HUES64 (cell line): Measurements from ENCODE around the gene KCNQ1.

Source experiments
- H3K27ac ChIP-seq: 2 replicates; pipeline ENCODE4 v1.7.0; 2013; ENCODE audit warnings: low read depth, low read length, inconsistent platforms
- H3K27me3 ChIP-seq: 2 replicates; pipeline ENCODE4 v1.6.1; 2013; ENCODE audit warnings: mild to moderate bottlenecking, low read length; ENCODE audit not compliant: insufficient read depth
- H3K36me3 ChIP-seq: 2 replicates; pipeline ENCODE4 v1.6.1; 2013; ENCODE audit warnings: mild to moderate bottlenecking, low read length; ENCODE audit not compliant: insufficient read depth
- H3K4me1 ChIP-seq: 2 replicates; pipeline ENCODE4 v1.6.1; 2013; ENCODE audit warnings: mild to moderate bottlenecking, low read length, moderate library complexity; ENCODE audit not compliant: insufficient read depth
- H3K4me3 ChIP-seq: 2 replicates; pipeline ENCODE4 v1.5.1; 2013; ENCODE audit warnings: mild to moderate bottlenecking, low read length, moderate library complexity
- H3K9ac ChIP-seq: 2 replicates; pipeline ENCODE4 v1.6.1; 2013; ENCODE audit warnings: mild to moderate bottlenecking, low read depth, low read length
- H3K9me3 ChIP-seq: 2 replicates; pipeline ENCODE4 v1.6.1; 2013; ENCODE audit warnings: low read depth, low read length; ENCODE audit not compliant: insufficient read depth
- WGBS: fragments of 150-250, 120-280 bp; methylation state at CpG from one replicate; pipeline ENCODE4 v1.1.7; 2013; ENCODE audit warnings: missing lambda C conversion rate; 5-methylcytosine and 5-hydroxymethylcytosine counted together

The KCNQ1 gene

GRCh38 chr11:2802389-2803185 is 357.8 kb downstream of the KCNQ1 start:
- H3K9me3 ChIP-seq = no peaks in the 10 kb centered on the region
- no peak overlapping the region for H3K9ac ChIP-seq
- peaks cover 19% of the 10 kb centered on the region for H3K27me3 ChIP-seq
- H3K27ac ChIP-seq = no peak overlapping the region
- no peaks in the 10 kb centered on the region for H3K36me3 ChIP-seq
- H3K4me3 ChIP-seq = no peak overlapping the region
- 91% methylated on average over 18 of the region's 18 CpGs for WGBS
- H3K4me1 ChIP-seq = no peaks in the 10 kb centered on the region

GRCh38 chr11:2803186-2804091 is 358.6 kb downstream of the KCNQ1 start:
- Histone ChIP-seq H3K9ac (no peak overlapping the region), H3K4me3 (no peak overlapping the region), H3K9me3 (no peaks in the 10 kb centered on the region), H3K4me1 (no peaks in the 10 kb centered on the region), H3K27me3 (peaks cover 16% of the 10 kb centered on the region; the same call in 1 of the 2 replicates), H3K27ac (no peak overlapping the region), H3K36me3 (no peaks in the 10 kb centered on the region)
- WGBS = 89% methylated on average over 20 of the region's 20 CpGs

- no peak overlapping the region for H3K9ac ChIP-seq
Observed at GRCh38 chr11:2804189-2804588, 359.4 kb downstream of the KCNQ1 start.

DNA sequence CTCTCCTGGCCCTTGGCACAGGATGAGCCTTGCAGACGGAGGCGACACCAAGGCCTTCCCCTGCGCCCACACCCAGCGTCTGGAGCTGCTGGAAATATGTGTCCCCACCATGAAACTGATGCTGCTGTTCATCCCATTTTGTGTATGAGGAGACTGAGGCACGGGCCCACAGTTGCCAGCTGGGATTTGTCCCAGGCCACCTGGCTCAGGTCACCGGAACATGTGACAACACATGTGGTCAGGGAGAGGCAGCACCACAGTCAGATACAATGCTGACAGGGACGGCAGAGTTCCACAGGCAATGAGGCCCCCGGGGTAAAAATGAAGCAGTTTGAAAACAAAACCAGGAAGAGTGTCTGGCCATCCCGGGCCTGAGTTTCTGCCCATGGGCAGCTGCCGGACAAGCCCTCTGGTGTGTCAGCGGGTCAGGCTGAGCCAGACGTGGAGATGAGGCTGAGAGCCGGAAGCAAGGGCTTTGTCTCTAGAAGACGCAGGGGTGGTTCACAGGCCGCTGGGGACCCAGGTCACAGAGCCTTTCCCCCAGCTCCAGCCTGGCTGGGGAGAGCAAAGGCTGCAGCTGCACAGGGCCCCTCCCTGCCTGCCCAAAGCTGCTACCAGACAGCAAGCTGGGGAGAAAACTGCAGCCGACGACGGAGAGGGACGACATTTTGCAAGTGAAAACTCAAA is 360.0 kb downstream of the KCNQ1 start:
- Histone ChIP-seq H3K9me3 (no peaks in the 10 kb centered on the region), H3K27ac (no peak overlapping the region), H3K4me3 (no peak overlapping the region), H3K4me1 (no peaks in the 10 kb centered on the region), H3K9ac (no peak overlapping the region), H3K27me3 (peaks cover 23% of the 10 kb centered on the region; the same call in 1 of the 2 replicates), H3K36me3 (no peaks in the 10 kb centered on the region)
- WGBS = 81% methylated on average over 19 of the region's 19 CpGs

More at GRCh38 chr11:2804189-2804588, 359.4 kb downstream of the KCNQ1 start:
- no peaks in the 10 kb centered on the region for H3K4me1 ChIP-seq
- H3K27me3 ChIP-seq = peaks cover 17% of the 10 kb centered on the region; the same call in 1 of the 2 replicates
- H3K4me3 ChIP-seq = no peak overlapping the region
- no peaks in the 10 kb centered on the region for H3K9me3 ChIP-seq
- WGBS = 91% methylated on average over 10 of the region's 10 CpGs
- H3K27ac ChIP-seq = no peak overlapping the region
- H3K36me3 ChIP-seq = no peaks in the 10 kb centered on the region

DNA sequence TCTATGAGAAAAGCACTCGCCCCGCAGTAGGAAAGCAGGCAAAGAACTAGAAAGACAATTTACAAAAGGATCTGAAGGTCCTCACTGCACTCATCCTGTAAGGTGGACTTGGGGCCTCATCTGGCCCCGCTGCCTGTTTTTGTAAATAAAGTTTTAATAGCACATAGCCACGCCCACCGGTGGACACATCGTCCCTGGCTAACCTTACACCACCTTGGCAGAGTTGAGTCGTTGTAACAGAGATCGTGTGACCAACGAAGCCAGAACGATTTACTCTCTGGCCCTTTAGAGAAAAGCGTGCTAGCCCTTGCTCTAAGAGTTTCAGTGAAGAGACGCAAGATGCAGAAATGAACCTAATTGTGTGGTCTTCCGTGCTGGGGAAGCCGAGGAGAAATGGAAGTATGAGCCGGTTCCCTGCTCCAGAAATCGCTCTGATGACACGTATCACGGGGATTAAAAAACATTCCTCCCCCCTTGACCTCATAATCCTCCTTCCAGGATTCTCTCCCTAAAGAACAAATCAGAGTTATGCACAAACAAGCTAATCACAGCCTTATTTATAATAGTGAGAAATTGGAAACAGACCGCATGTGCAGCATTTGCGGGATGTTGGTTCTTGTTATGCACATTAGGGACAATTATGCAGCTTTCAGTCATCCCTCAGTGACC is 360.7 kb downstream of the KCNQ1 start:
- H3K9me3 ChIP-seq = no peaks in the 10 kb centered on the region
- no peak overlapping the region for H3K9ac ChIP-seq
- H3K27ac ChIP-seq = no peak overlapping the region
- no peaks in the 10 kb centered on the region for H3K4me1 ChIP-seq
- no peak overlapping the region for H3K4me3 ChIP-seq
- H3K27me3 ChIP-seq = peaks cover 26% of the 10 kb centered on the region; the same call in 1 of the 2 replicates
- no peaks in the 10 kb centered on the region for H3K36me3 ChIP-seq
- 88% methylated on average over 20 of the region's 20 CpGs for WGBS

GRCh38 chr11:2806351-2807024 is 361.7 kb downstream of the KCNQ1 start:
- no peak overlapping the region for H3K27ac ChIP-seq
- no peak overlapping the region for H3K4me3 ChIP-seq
- no peak overlapping the region for H3K9ac ChIP-seq
- no peaks in the 10 kb centered on the region for H3K36me3 ChIP-seq
- no peaks in the 10 kb centered on the region for H3K9me3 ChIP-seq
- no peaks in the 10 kb centered on the region for H3K4me1 ChIP-seq
- 74% methylated on average over 24 of the region's 24 CpGs for WGBS
- peaks cover 21% of the 10 kb centered on the region; the same call in 1 of the 2 replicates for H3K27me3 ChIP-seq

DNA sequence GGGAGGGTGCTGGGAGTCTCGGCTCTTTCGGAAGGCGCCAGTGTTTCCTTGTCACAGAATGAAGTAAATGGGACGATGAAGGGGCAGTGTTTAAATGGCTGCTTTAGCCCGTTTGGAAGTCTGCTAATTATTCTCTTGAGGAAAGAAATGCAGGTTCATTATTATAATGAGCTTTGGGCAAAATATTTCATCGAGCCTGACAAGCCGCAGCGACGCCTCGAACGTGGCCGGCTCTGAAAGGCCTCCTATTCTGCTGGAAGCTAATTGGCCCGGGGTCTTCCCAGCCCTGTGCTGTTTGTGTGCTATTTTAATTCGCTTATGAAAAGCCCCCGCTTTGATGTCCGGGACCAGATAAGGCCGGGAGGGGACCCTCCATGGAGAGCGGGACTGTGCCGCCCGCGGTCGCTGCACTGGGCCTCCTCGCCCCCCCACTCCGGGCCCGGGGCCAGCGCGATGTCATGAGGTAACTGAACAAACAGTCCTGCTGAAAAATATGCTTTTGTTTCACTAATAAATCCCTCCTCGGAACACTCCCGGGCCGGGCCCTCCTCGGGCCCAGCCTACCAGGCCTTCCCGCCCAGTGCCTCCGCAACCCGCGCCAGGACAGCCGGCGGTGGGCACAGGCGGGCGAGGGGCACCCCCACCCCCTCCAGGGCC is 362.3 kb downstream of the KCNQ1 start:
- Histone ChIP-seq H3K36me3 (no peaks in the 10 kb centered on the region), H3K27ac (no peak overlapping the region), H3K4me1 (no peaks in the 10 kb centered on the region), H3K27me3 (peaks cover 21% of the 10 kb centered on the region; the same call in 1 of the 2 replicates), H3K9ac (no peak overlapping the region), H3K9me3 (no peaks in the 10 kb centered on the region), H3K4me3 (no peak overlapping the region)
- 85% methylated on average over 39 of the region's 39 CpGs for WGBS

DNA sequence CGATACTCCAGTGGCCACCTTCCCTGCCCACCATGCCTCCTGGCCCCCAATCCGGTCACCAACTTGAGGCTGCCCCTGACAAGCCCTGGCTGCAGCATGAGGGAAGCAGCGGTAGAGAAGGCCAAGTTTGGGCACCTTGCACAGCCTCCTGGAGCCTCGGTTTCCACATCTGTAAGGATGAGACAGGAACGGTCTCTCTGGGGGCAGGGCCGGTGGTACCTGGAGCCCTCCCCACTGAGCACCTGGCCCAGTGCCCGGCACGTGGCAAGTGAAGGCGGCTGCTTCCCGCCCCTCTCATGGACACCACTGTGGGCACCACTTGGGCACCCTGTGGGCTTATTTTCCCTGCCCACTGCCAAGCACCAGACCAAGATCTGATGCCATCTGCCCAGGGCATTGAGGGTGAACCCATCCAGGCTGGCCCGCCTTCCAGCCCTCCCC is 363.0 kb downstream of the KCNQ1 start:
- Histone ChIP-seq H3K4me3 (no peak overlapping the region), H3K36me3 (no peaks in the 10 kb centered on the region), H3K27ac (no peak overlapping the region), H3K9me3 (no peaks in the 10 kb centered on the region), H3K27me3 (peaks cover 21% of the 10 kb centered on the region; the same call in 1 of the 2 replicates), H3K9ac (no peak overlapping the region), H3K4me1 (no peaks in the 10 kb centered on the region)
- 95% methylated on average over 11 of the region's 11 CpGs for WGBS

GRCh38 chr11:2808850-2809846 is 364.3 kb downstream of the KCNQ1 start:
- Histone ChIP-seq H3K9ac (no peak overlapping the region), H3K27me3 (peaks cover 14% of the 10 kb centered on the region; the same call in 1 of the 2 replicates), H3K4me1 (no peaks in the 10 kb centered on the region), H3K9me3 (no peaks in the 10 kb centered on the region), H3K27ac (no peak overlapping the region), H3K4me3 (no peak overlapping the region), H3K36me3 (no peaks in the 10 kb centered on the region)
- 88% methylated on average over 15 of the region's 15 CpGs for WGBS
